ENCODE results near the gene XPO4. TPM values are rescaled to one million over a fixed set of nuclear protein-coding genes. Genes with fewer than 3 reads are reported as not detected.
A peak's percentile ranks its signal among the peaks of the same experiment; 100 is the strongest.
"Not testable (repeated sequence)": the region's sequence is repeated elsewhere in the genome, so short reads cannot be mapped to it uniquely, and the experiment has no call there.

The XPO4 gene
- total RNA-seq, 1 donor = 19.5 TPM

DNA sequence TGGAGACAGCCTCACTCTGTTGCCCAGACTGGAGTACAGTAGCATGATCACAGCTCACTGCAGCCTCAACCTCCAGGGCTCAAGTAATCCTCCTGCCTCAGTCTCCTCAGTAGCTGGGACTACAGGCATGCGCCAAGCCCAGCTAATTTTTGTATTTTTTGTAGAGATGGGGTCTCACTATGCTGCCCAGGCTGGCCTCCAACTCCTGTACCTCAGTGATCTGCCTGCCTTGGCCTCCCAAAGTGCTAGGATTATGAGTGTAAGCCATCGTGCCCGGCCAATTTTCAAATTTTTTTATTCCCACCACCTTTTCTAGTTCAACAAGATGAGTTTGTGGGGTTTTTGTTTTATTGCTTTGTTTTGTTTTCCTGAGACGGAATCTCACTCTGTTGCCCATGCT lies 31.7 kb downstream of the XPO4 start:
- Histone ChIP-seq H3K27me3 (ENCODE audit: insufficient read depth, low read length) (no peaks in the 10 kb centered on the region), H3K36me3 (ENCODE audit: insufficient read depth, low read length) (no peaks in the 10 kb centered on the region), H3K4me3 (ENCODE audit: insufficient read depth, low read length) (no peak overlapping the region), H3K4me1 (ENCODE audit: insufficient read depth, low read length) (peaks cover 19% of the 10 kb centered on the region), H3K79me2 (ENCODE audit: insufficient read depth, low read length) (peaks cover 66% of the 10 kb centered on the region), H2AFZ (ENCODE audit: low read length) (no peak overlapping the region), H3K27ac (ENCODE audit: low read depth, low read length) (no peak overlapping the region), H4K20me1 (ENCODE audit: insufficient read depth, low read length) (peaks cover 24% of the 10 kb centered on the region), H3K4me2 (ENCODE audit: insufficient read depth, low read length) (no peak overlapping the region), H3K9me3 (ENCODE audit: low read depth, low read length) (no peaks in the 10 kb centered on the region)
- no peak for DNase-seq (ENCODE audit: insufficient read length, low spot score, missing footprints)
- TF ChIP-seq, protein P1, sequence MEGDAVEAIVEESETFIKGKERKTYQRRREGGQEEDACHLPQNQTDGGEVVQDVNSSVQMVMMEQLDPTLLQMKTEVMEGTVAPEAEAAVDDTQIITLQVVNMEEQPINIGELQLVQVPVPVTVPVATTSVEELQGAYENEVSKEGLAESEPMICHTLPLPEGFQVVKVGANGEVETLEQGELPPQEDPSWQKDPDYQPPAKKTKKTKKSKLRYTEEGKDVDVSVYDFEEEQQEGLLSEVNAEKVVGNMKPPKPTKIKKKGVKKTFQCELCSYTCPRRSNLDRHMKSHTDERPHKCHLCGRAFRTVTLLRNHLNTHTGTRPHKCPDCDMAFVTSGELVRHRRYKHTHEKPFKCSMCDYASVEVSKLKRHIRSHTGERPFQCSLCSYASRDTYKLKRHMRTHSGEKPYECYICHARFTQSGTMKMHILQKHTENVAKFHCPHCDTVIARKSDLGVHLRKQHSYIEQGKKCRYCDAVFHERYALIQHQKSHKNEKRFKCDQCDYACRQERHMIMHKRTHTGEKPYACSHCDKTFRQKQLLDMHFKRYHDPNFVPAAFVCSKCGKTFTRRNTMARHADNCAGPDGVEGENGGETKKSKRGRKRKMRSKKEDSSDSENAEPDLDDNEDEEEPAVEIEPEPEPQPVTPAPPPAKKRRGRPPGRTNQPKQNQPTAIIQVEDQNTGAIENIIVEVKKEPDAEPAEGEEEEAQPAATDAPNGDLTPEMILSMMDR (IDR thresholded peaks at IDR 0.05; ENCODE audit: extremely low read depth, low read depth, low read length) = no peak

DNA sequence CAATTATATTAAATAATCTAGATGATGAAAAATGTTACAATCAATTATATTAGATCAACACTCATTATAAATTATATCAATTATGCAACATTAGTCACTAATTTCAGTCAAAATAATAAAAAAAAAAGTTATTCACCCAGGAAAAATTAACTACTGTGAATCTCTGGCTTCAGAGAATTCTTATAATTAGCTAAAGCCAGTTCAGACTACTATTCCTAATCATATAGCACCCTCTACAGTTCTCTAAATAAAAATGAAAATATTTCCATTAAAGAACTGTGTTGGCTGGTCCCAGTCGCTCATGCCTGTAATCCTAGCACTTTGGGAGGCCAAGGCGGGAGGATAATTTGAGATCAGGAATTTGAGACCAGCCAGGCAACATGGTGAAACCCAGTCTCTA lies 33.0 kb downstream of the XPO4 start:
- H3K4me3 ChIP-seq (ENCODE audit: insufficient read depth, low read length) = no peak overlapping the region
- no peak overlapping the region for H2AFZ ChIP-seq (ENCODE audit: low read length)
- H3K4me2 ChIP-seq (ENCODE audit: insufficient read depth, low read length) = no peak overlapping the region
- H3K27me3 ChIP-seq (ENCODE audit: insufficient read depth, low read length) = no peaks in the 10 kb centered on the region
- peaks cover 62% of the 10 kb centered on the region for H3K79me2 ChIP-seq (ENCODE audit: insufficient read depth, low read length)
- no peak for DNase-seq (ENCODE audit: insufficient read length, low spot score, missing footprints)
- peaks cover 21% of the 10 kb centered on the region for H4K20me1 ChIP-seq (ENCODE audit: insufficient read depth, low read length)
- no peaks in the 10 kb centered on the region for H3K36me3 ChIP-seq (ENCODE audit: insufficient read depth, low read length)
- H3K9me3 ChIP-seq (ENCODE audit: low read depth, low read length) = no peaks in the 10 kb centered on the region
- H3K4me1 ChIP-seq (ENCODE audit: insufficient read depth, low read length) = peaks cover 19% of the 10 kb centered on the region
- TF ChIP-seq, protein P1 (IDR thresholded peaks at IDR 0.05; ENCODE audit: extremely low read depth, low read depth, low read length) = peak; percentile 18
- H3K27ac ChIP-seq (ENCODE audit: low read depth, low read length) = no peak overlapping the region

DNA sequence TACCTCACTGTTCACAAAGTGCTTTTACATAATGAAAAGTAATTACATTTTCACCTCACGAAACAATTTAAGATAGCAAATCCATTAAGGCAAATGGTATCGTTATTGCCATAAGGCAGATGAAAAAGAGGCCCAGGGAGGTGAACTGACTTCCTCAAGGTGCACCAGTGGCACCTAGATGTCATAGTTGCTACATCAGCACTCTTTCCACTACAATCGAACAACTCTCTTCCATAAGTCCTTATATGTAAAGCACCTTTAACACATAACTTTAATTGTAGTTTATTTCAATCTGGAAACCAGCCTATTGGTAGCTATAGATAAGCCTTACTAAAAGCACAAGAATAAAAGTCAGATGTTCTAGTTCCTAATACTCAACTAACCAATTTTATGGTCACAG lies 35.1 kb downstream of the XPO4 start:
- DNase-seq (ENCODE audit: insufficient read length, low spot score, missing footprints) = no peak
- TF ChIP-seq, protein P1 (IDR thresholded peaks at IDR 0.05; ENCODE audit: extremely low read depth, low read depth, low read length) = no peak
- H2AFZ ChIP-seq (ENCODE audit: low read length) = no peak overlapping the region
- H3K36me3 ChIP-seq (ENCODE audit: insufficient read depth, low read length) = no peaks in the 10 kb centered on the region
- H3K4me1 ChIP-seq (ENCODE audit: insufficient read depth, low read length) = peaks cover 3% of the 10 kb centered on the region
- no peak overlapping the region for H3K4me2 ChIP-seq (ENCODE audit: insufficient read depth, low read length)
- no peaks in the 10 kb centered on the region for H3K9me3 ChIP-seq (ENCODE audit: low read depth, low read length)
- H4K20me1 ChIP-seq (ENCODE audit: insufficient read depth, low read length) = peaks cover 4% of the 10 kb centered on the region
- H3K27ac ChIP-seq (ENCODE audit: low read depth, low read length) = no peak overlapping the region
- peaks cover 50% of the 10 kb centered on the region for H3K79me2 ChIP-seq (ENCODE audit: insufficient read depth, low read length)
- no peak overlapping the region for H3K4me3 ChIP-seq (ENCODE audit: insufficient read depth, low read length)
- H3K27me3 ChIP-seq (ENCODE audit: insufficient read depth, low read length) = no peaks in the 10 kb centered on the region

DNA sequence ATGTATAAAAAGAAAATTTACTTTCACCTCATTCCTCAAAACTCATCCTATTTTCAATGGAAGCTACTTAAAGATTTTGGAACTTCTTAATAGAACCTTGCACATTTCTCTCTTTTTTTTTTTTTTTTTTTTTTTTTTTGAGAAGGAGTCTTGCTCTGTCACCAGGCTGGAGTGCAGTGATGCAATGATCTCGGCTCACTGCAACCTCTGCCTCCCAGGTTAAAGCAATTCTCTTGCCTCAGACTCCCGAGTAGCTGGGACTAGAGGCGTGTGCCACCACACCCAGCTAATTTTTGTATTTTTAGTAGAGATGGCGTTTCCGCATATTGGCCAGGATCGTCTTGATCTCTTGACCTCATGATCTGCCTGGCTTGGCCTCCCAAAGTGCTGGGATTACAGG lies 40.9 kb downstream of the XPO4 start:
- H3K36me3 ChIP-seq (ENCODE audit: insufficient read depth, low read length); H2AFZ ChIP-seq (ENCODE audit: low read length); H3K4me3 ChIP-seq (ENCODE audit: insufficient read depth, low read length); H4K20me1 ChIP-seq (ENCODE audit: insufficient read depth, low read length); DNase-seq (ENCODE audit: insufficient read length, low spot score, missing footprints); H3K4me2 ChIP-seq (ENCODE audit: insufficient read depth, low read length); H3K27ac ChIP-seq (ENCODE audit: low read depth, low read length); H3K27me3 ChIP-seq (ENCODE audit: insufficient read depth, low read length); H3K9me3 ChIP-seq (ENCODE audit: low read depth, low read length); H3K4me1 ChIP-seq (ENCODE audit: insufficient read depth, low read length): not testable (repeated sequence)
- peaks cover 11% of the 10 kb centered on the region for H3K79me2 ChIP-seq (ENCODE audit: insufficient read depth, low read length)
